Upper lobe of left lung (tissue), 4 donors: ENCODE measurements around the gene HSDL2.

Source experiments
- EP300 ChIP-seq, 4 donors: sonication (generic); formaldehyde crosslinking; IDR thresholded peaks; one replicate each; pipeline ENCODE4 v1.5.1; 2017; ENCODE audit warnings: antibody characterized with exemption in 4 of 4, control low read depth in 2 of 4
- POLR2A ChIP-seq, 4 donors: fragments of 450-650 bp; IDR thresholded peaks; one replicate each; pipeline ENCODE4 v1.5.1; 2016 to 2017; ENCODE audit warnings: antibody characterized with exemption in 4 of 4, mild to moderate bottlenecking in 2 of 4
- POLR2AphosphoS5 ChIP-seq, 2 donors: sonication (generic); formaldehyde crosslinking; IDR thresholded peaks; one replicate each; pipeline ENCODE4 v1.5.1; 2017; ENCODE audit warnings: antibody characterized with exemption in 2 of 2
- TF ChIP-seq, protein P1 (sequence below), 6 experiments: fragments of 450-650 bp in 4 of 6; fragments of 200-600 bp in 2 of 6; sonication (generic) in 2 of 6; IDR thresholded peaks; one replicate each; pipeline ENCODE4 v1.5.1; 2016 to 2019; ENCODE audit warnings: antibody characterized with exemption in 6 of 6

DNA sequence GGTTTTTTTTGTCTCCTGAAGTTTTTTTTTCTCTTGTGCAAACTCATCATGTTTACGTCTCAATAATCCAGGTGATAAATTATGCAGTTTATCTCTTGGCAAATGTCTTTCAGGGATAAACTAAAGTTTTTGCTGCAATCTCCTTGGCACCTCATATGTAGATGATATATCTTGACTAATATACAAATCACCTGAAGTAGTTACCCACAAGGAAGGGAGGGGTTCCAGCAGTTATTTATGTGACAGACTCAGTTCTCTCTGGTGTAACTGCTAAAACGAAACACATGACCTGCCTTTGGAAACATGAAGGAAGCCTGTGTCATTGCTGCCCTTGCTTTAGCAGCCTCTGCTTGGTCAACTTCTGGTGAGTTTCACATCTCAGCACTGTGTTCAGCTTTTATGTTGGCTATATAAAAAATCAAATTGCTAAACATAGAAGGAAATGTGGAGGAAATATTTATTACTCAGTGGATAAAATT lies 67.4 kb downstream of the HSDL2 start:
- TF ChIP-seq, protein P1, sequence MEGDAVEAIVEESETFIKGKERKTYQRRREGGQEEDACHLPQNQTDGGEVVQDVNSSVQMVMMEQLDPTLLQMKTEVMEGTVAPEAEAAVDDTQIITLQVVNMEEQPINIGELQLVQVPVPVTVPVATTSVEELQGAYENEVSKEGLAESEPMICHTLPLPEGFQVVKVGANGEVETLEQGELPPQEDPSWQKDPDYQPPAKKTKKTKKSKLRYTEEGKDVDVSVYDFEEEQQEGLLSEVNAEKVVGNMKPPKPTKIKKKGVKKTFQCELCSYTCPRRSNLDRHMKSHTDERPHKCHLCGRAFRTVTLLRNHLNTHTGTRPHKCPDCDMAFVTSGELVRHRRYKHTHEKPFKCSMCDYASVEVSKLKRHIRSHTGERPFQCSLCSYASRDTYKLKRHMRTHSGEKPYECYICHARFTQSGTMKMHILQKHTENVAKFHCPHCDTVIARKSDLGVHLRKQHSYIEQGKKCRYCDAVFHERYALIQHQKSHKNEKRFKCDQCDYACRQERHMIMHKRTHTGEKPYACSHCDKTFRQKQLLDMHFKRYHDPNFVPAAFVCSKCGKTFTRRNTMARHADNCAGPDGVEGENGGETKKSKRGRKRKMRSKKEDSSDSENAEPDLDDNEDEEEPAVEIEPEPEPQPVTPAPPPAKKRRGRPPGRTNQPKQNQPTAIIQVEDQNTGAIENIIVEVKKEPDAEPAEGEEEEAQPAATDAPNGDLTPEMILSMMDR (IDR thresholded peaks at IDR 0.05), result no peak
- TF ChIP-seq POLR2AphosphoS5 (IDR thresholded peaks at IDR 0.05) (no peak), POLR2A (IDR thresholded peaks at IDR 0.05) (no peak), EP300 (IDR thresholded peaks at IDR 0.05) (no peak)
